HFF-Myc (cell line): ENCODE results near the gene LRIT3.
"Not testable (repeated sequence)": the region's sequence is repeated elsewhere in the genome, so short reads cannot be mapped to it uniquely, and the experiment has no call there.

Experiments
- DNase-seq: peaks from one replicate; pipeline ENCODE4 v3.0.0-alpha.2; 2011; ENCODE audit warnings: low read depth; ENCODE audit errors: extremely low read depth
- H3K4me3 ChIP-seq: replicated peaks from 2 replicates; pipeline ENCODE4 v1.5.1; 2011; ENCODE audit warnings: low read depth, mild to moderate bottlenecking, control low read depth, low read length
- CTCF ChIP-seq: IDR thresholded peaks from 2 replicates; pipeline ENCODE4 v1.5.1; 2012; ENCODE audit warnings: mild to moderate bottlenecking, low read depth, low read length, control low read depth; ENCODE audit errors: missing control alignments

Gene LRIT3

GRCh38 chr4:109848501-109848900 is 594 bp downstream of the LRIT3 start:
- no peak overlapping the region for H3K4me3 ChIP-seq
- no peak for DNase-seq
- TF ChIP-seq CTCF = no peak

GRCh38 chr4:109850601-109851000 is 2.7 kb downstream of the LRIT3 start:
- no peak overlapping the region for H3K4me3 ChIP-seq
- no peak for TF ChIP-seq CTCF
- DNase-seq = no peak

- not testable (repeated sequence) for DNase-seq, H3K4me3 ChIP-seq
These were observed 11.8 kb downstream of the LRIT3 start for GRCh38 chr4:109859426-109860300.

GRCh38 chr4:109861271-109861670 is 13.4 kb downstream of the LRIT3 start:
- TF ChIP-seq CTCF = no peak
- H3K4me3 ChIP-seq = no peak overlapping the region
- no peak for DNase-seq

GRCh38 chr4:109861916-109862511 is 14.1 kb downstream of the LRIT3 start:
- DNase-seq = no peak
- H3K4me3 ChIP-seq = no peak overlapping the region
- TF ChIP-seq CTCF = no peak

- no peak overlapping the region for H3K4me3 ChIP-seq
- TF ChIP-seq CTCF = no peak
- no peak for DNase-seq
These were observed 16.2 kb downstream of the LRIT3 start for GRCh38 chr4:109864134-109864533.

- no peak overlapping the region for H3K4me3 ChIP-seq
- no peak for TF ChIP-seq CTCF
- no peak for DNase-seq
These were observed 22.2 kb downstream of the LRIT3 start for GRCh38 chr4:109870061-109870460.
